Astrocyte (in vitro differentiated cells and primary cell): ENCODE data around the gene GLCCI1.

Source experiments
- CTCF ChIP-seq: IDR thresholded peaks from 2 replicates; pipeline ENCODE4 v1.5.1; 2011; ENCODE audit warnings: low read depth, mild to moderate bottlenecking, inconsistent platforms, low read length, moderate library complexity; ENCODE audit not compliant: insufficient read depth
- EZH2 ChIP-seq: IDR thresholded peaks from 2 replicates; pipeline ENCODE4 v1.6.1; 2012; ENCODE audit warnings: mild to moderate bottlenecking, low read length, inconsistent platforms; ENCODE audit not compliant: insufficient read depth

DNA sequence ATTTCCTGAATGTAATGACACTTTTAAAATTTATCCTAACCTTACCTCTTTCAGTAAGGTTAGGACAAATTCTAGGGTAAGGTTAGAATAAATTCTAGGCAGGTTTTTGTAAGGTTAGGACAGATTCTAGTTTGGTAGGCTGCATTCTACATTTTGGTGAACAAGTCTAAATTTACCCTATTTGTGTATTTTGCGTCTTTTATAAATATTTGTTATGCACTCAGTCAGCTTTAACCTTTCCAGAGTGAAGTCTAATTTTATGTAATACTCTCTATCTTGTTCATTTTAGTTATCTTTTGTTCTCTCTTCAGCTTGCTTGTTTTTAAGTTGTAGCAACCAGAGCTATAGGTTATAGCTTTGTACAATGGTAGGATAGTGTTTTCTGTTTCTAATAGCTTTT is 54.0 kb downstream of the GLCCI1 start:
- TF ChIP-seq CTCF (no peak), EZH2 (no peak)
